Lung (tissue), 12 donors: ENCODE measurements around the gene DAZAP1. TPM values are rescaled to one million over a fixed set of nuclear protein-coding genes. Genes with fewer than 3 reads are reported as not detected.

Source experiments
- ATAC-seq: fragments of 200-7000 bp; cut with Tn5 transposase; one replicate; pipeline ENCODE4 v1.9.1; 2020; ENCODE audit warnings: moderate number of reproducible peaks; ENCODE audit not compliant: insufficient read depth, low FRiP score
- DNase-seq, 3 donors: peaks; one replicate each; pipeline ENCODE4 v3.0.0-alpha.2; 2013 to 2017
- H3K27ac ChIP-seq, 2 donors: one replicate each; pipeline ENCODE4 v1.5.1; 2013; ENCODE audit warnings: mild to moderate bottlenecking in 2 of 2, moderate library complexity in 2 of 2, control low read depth in 1 of 2, inconsistent platforms in 1 of 2, low read depth in 1 of 2, low read length in 1 of 2
- H3K27me3 ChIP-seq, 3 donors: one replicate each; pipeline ENCODE4 v1.5.1; 2013; ENCODE audit warnings: low read length in 2 of 3; ENCODE audit not compliant: control insufficient read depth in 3 of 3, insufficient read depth in 3 of 3
- H3K36me3 ChIP-seq, 4 donors: one replicate each; pipeline ENCODE4 v1.5.1; 2013; ENCODE audit warnings: low read length in 4 of 4, mild to moderate bottlenecking in 1 of 4, moderate library complexity in 1 of 4; ENCODE audit not compliant: control insufficient read depth in 4 of 4, insufficient read depth in 4 of 4
- H3K4me1 ChIP-seq, 5 donors: one replicate each; pipeline ENCODE4 v1.5.1; 2013; ENCODE audit warnings: low read length in 5 of 5, mild to moderate bottlenecking in 2 of 5, moderate library complexity in 1 of 5; ENCODE audit not compliant: control insufficient read depth in 5 of 5, insufficient read depth in 5 of 5
- H3K4me3 ChIP-seq: one replicate; pipeline ENCODE4 v1.5.1; 2013; ENCODE audit warnings: mild to moderate bottlenecking, control low read depth, moderate library complexity
- H3K9ac ChIP-seq, 2 donors: one replicate each; pipeline ENCODE4 v1.5.1; 2013; ENCODE audit warnings: low read length in 2 of 2, control low read depth in 1 of 2; ENCODE audit not compliant: insufficient read depth in 1 of 2
- H3K9me3 ChIP-seq, 4 donors: one replicate each; pipeline ENCODE4 v1.5.1; 2013; ENCODE audit warnings: low read length in 3 of 4, mild to moderate bottlenecking in 1 of 4, moderate library complexity in 1 of 4; ENCODE audit not compliant: control insufficient read depth in 4 of 4, insufficient read depth in 3 of 4
- CTCF ChIP-seq: IDR thresholded peaks from 2 replicates; pipeline ENCODE4 v1.5.1; 2012; ENCODE audit warnings: mild to moderate bottlenecking; ENCODE audit errors: control extremely low read depth, extremely low read depth
- WGBS, 2 donors: extraction: QIAGEN DNeasy Blood & Tissue Kit; methylation state at CpG; one replicate each; pipeline ENCODE4 v1.1.7; 2013; 5-methylcytosine and 5-hydroxymethylcytosine counted together
- polyA plus RNA-seq, 2 donors: library from polyadenylated mRNA; stranded (reverse); fragments of 200-250 nt; gene quantifications; one replicate each; pipeline ENCODE4 v1.2.1, GENCODE V29; 2013
- total RNA-seq, 2 donors: library from RNA; depleted of rRNA in 1 of 2; stranded (reverse); fragments of >200 nt in 1 of 2; gene quantifications; one replicate each; pipeline ENCODE4 v1.2.1, GENCODE V29; 2014 to 2021
- donor health status: control.
- donor health status: control.
- donor health status: Bipolar disorder and iron deficiency.
- donor health status: healthy.
- donor health status: DM: yes; HTN: yes; CAD: no.

DAZAP1 gene
- total and polyA plus RNA-seq, 4 donors, result 61.4 to 125 (median 80.1) TPM

- Histone ChIP-seq H3K36me3 (peaks cover 0 to 21% (median 9%) of the 10 kb centered on the region in 4 donors), H3K27me3 (no peaks in the 10 kb centered on the region), H3K4me3 (peak overlapping the region; percentile 94), H3K27ac (peak overlapping the region; percentile 91 to 96), H3K4me1 (peaks cover 0 to 17% (median 0%) of the 10 kb centered on the region in 5 donors), H3K9ac (peak overlapping the region in 1 of 2 donors; percentile 37), H3K9me3 (peaks cover 0 to 4% (median 0%) of the 10 kb centered on the region in 4 donors)
- ATAC-seq (no peak), DNase-seq (no peak)
- no peak for TF ChIP-seq CTCF
- 30% methylated on average over 17 of the region's 17 CpGs for WGBS, 2 donors
Observed at GRCh38 chr19:1384478-1385110, 22.8 kb upstream of the DAZAP1 start.

GRCh38 chr19:1385816-1386215 is 21.6 kb upstream of the DAZAP1 start:
- peaks cover 0 to 29% (median 9%) of the 10 kb centered on the region in 4 donors for H3K36me3 ChIP-seq
- H3K27ac ChIP-seq, result no peak overlapping the region
- no peak for TF ChIP-seq CTCF
- DNase-seq (no peak), ATAC-seq (no peak)
- no peak overlapping the region for H3K9ac ChIP-seq
- peaks cover 0 to 17% (median 0%) of the 10 kb centered on the region in 5 donors for H3K4me1 ChIP-seq
- no peak overlapping the region for H3K4me3 ChIP-seq
- WGBS, 2 donors, result 97 to 100% methylated on average over 3 of the region's 3 CpGs
- H3K9me3 ChIP-seq, result peaks cover 0 to 4% (median 0%) of the 10 kb centered on the region in 4 donors
- H3K27me3 ChIP-seq, result no peaks in the 10 kb centered on the region

- WGBS, 2 donors, result 90 to 94% methylated on average over 39 of the region's 39 CpGs
- Histone ChIP-seq H3K27ac (no peak overlapping the region), H3K9me3 (peaks cover 0 to 4% (median 0%) of the 10 kb centered on the region in 4 donors), H3K4me3 (no peak overlapping the region), H3K36me3 (peaks cover 0 to 33% (median 11%) of the 10 kb centered on the region in 4 donors), H3K27me3 (no peaks in the 10 kb centered on the region), H3K4me1 (peaks cover 0 to 11% (median 0%) of the 10 kb centered on the region in 5 donors), H3K9ac (no peak overlapping the region)
- DNase-seq, result no peak
- no peak for ATAC-seq
- TF ChIP-seq CTCF, result no peak
Observed at GRCh38 chr19:1386945-1387683, 20.3 kb upstream of the DAZAP1 start.
